Right renal cortex interstitium (tissue), 3 donors: ENCODE data around the gene DLEC1. TPM values are rescaled to one million over a fixed set of nuclear protein-coding genes. Genes with fewer than 3 reads are reported as not detected.
"Not testable (repeated sequence)": the region's sequence is repeated elsewhere in the genome, so short reads cannot be mapped to it uniquely, and the experiment has no call there.

ENCODE experiments used
- DNase-seq, 3 donors: peaks; one replicate each; pipeline ENCODE4 v3.0.0-alpha.2; 2013; ENCODE audit warnings: low read depth in 3 of 3, low spot score in 2 of 3
- polyA plus RNA-seq, 3 donors: library from polyadenylated mRNA; unstranded; fragments of 120-200 nt; gene quantifications; one replicate each; pipeline ENCODE4 v1.2.1, GENCODE V29; 2013; ENCODE audit not compliant: insufficient read length in 3 of 3

DLEC1 gene
- polyA plus RNA-seq, 3 donors, result 0.55 to 0.75 (median 0.69) TPM

- DNase-seq, result no peak
Measured at GRCh38 chr3:38131621-38132369, 92.8 kb downstream of the DLEC1 start.

DNA sequence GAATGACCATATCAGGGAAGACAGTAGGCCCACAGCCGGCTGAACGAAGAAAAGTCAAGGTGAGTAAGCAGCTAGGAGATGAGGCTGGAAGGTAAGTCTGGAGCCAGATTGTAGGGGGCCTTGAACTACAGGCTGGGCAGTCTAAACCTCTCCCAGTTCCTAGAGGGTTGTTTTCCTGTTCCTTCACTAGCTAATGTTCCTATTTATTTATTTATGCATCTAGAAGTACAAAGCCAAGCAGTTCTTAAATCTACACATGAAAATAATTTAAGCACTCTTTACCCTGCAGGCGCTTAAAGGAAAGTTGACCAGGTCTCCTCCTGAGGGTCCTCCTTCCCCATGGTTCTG is 94.2 kb downstream of the DLEC1 start:
- no peak for DNase-seq

DNA sequence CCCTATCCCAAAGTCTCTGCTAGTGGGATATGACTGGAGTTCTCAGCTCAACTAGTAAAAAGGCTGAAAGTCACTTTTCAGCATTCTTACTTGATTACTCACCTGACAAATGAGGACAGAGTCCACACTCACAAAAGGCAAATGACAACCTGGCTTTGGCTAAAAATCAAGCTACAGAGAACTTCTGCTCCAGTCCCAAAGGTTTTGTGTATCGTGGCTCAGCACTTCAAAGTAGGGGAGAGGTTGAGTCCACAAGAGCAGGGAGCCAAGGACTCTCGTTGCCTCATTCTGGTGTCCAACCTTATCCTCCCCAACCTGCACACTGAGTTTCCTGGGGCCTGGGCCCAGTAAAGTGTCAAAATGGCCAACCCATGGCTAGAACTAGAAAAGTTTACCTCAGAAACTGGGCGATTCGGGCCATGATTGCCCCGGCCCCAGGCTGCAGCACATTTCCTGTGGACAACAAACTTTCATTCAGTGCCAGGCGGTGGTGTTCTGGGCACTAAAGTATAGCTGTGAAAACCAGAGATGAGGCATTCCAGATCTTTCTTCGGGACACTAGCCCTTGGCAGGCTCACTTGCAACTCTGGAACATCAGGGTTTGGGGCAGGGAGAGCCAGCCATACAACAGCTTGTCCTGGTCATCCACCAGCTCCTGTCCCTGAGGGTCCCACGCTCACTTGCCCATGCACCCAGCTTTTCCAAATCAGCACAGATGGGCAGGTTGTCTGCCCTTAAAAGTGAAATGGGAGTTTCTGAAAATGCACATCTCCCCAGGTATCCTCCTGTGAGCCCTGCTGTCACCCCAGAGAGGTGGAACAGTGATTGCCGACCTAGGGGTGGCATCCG is 94.8 kb downstream of the DLEC1 start:
- DNase-seq, result no peak

GRCh38 chr3:38134517-38135143 is 95.6 kb downstream of the DLEC1 start:
- DNase-seq, result not testable (repeated sequence)

DNA sequence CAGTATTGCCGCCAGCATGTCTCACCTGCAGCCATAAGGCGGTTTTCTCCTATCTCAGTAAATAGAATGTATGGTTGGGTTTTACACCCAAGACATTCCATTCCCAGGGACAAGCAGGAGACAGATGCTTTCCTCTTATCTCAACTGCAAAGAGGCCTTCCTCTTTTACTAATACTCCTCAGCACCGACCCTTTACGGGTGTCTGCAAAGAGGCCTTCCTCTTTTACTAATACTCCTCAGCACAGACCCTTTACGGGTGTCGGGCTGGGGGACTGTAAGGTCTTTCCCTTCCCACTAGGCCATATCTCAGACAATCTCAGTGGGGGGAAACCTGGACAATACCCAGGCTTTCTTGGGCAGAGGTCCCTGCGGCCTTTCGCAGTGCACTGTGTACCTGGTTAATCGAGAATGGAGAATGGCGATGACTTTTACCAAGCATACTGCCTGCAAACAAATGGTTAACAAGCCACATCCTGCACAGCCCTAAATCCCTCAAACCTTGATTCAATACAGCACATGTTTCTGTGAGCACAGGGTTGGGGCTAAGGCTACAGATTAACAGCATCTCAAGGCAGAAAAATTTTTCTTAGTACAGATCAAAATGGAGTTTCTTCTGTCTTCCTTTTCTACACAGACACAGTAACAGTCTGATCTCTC is 96.7 kb downstream of the DLEC1 start:
- DNase-seq, result not testable (repeated sequence)

DNA sequence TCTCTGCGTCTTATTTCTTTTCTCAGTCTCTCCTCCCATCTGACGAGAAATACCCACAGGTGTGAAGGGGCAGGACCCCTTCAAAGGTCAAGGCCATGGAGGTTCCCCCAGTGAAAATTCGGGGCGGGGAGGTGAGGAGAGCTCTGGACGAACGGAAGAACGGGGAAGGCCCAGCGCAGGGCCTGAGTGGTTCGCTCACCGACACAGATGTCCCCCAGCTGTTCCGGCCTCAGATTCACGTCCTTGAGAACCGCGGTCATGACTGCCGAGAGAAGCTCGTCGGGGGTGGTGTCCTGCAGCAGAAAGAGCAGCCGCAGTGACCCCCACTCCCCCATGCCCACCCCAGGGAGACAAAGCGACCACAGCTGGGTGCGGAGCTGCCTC is 97.4 kb downstream of the DLEC1 start:
- DNase-seq, result no peak

- peak; percentile 94 to 97 (median 94) for DNase-seq
Measured at GRCh38 chr3:38136777-38137614, 98.0 kb downstream of the DLEC1 start, which contains the start of gene ACAA1. ACAA1 (minus strand) TSS chr3:38137127; CDS start chr3:38137035, 92 bp downstream.

GRCh38 chr3:38137615-38138348 is 98.8 kb downstream of the DLEC1 start:
- DNase-seq, result no peak

- DNase-seq, result no peak
Measured at GRCh38 chr3:38138349-38139190, 99.6 kb downstream of the DLEC1 start, which contains the start of gene MYD88. MYD88 (plus strand) TSS chr3:38138661; CDS start chr3:38138701, 40 bp downstream.

GRCh38 chr3:38139191-38139590 is 100.2 kb downstream of the DLEC1 start:
- no peak for DNase-seq

DNA sequence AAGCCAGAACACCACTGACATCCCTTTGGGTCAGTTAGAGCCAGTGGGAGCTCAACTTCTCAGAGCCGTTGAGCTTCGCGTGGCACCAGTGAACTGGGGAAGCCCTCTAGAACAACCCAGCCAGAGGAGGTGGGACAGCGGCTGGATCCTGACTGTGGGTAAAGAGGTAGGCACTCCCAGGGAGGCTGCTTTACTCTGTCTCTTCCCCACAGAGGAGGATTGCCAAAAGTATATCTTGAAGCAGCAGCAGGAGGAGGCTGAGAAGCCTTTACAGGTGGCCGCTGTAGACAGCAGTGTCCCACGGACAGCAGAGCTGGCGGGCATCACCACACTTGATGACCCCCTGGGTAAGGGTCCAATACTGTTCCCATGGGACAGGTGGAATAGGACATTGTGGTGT is 100.6 kb downstream of the DLEC1 start:
- DNase-seq, result no peak

DNA sequence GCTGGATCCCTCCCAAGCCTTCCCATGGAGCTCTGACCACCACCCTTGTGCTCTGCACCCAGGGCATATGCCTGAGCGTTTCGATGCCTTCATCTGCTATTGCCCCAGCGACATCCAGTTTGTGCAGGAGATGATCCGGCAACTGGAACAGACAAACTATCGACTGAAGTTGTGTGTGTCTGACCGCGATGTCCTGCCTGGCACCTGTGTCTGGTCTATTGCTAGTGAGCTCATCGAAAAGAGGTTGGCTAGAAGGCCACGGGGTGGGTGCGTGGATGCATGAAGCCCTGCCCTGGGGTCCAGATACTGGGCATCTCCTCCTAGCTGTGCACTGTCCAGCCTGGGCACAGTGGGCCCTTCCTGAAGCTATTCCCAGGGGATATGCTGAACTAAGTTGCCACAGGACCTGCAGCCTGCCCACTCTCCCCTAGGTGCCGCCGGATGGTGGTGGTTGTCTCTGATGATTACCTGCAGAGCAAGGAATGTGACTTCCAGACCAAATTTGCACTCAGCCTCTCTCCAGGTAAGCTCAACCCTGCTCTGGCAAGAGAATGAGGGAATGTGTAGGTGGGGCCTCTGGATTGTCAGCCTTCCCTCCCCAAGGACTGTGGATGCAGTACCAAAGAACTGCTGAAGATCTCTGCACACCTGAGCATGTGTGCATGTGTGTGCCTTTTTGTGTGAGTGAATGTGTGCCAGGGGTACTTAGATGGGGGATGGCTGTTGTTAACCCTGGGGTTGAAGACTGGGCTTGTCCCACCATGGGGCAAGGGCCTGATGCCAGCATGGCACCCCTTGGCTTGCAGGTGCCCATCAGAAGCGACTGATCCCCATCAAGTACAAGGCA is 101.5 kb downstream of the DLEC1 start:
- DNase-seq, result no peak

- DNase-seq, result no peak
Measured at GRCh38 chr3:38141173-38141951, 102.4 kb downstream of the DLEC1 start.

GRCh38 chr3:38141952-38142273 is 102.9 kb downstream of the DLEC1 start:
- no peak for DNase-seq

GRCh38 chr3:38142959-38143358 is 104.0 kb downstream of the DLEC1 start:
- DNase-seq, result no peak

GRCh38 chr3:38143511-38143910 is 104.5 kb downstream of the DLEC1 start:
- DNase-seq, result no peak

DNA sequence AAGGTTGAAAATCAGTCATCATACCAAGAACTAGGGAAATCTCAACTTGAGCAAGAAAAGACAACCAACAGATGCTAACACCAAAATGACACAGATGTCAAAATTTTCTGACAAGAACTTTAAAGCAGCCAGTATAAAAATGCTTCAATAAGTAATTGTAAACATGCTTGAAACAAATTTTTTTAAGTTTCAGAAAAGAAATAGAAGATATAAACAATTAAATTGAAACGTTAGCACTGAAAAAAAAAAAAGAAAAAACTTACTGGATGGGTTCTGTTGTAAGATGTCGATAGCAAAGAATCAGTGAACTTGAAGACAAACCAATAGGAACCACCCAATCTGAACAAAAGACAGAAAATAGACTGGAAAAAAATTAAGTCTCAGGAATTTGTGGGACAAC is 107.5 kb downstream of the DLEC1 start:
- no peak for DNase-seq
